Stomach (tissue), 9 donors: Measurements from ENCODE around the gene NR6A1. TPM values are rescaled to one million over a fixed set of nuclear protein-coding genes. Genes with fewer than 3 reads are reported as not detected.

ENCODE experiments used
- DNase-seq, 2 donors: peaks; one replicate each; pipeline versions ENCODE4 v3.0.0 to v3.0.0-alpha.2; 2013 to 2019
- H3K27ac ChIP-seq, 5 donors: fragments of 200-600 bp in 4 of 5; sonication (generic) in 4 of 5; one replicate each; pipeline ENCODE4 v1.5.1; 2013 to 2019; ENCODE audit warnings: mild to moderate bottlenecking in 1 of 5, moderate library complexity in 1 of 5
- H3K27me3 ChIP-seq, 3 donors: fragments of 200-600 bp; sonication (generic); one replicate each; pipeline ENCODE4 v1.5.1; 2017 to 2019; ENCODE audit warnings: mixed run types in 1 of 3
- H3K36me3 ChIP-seq, 4 donors: fragments of 200-600 bp; sonication (generic); 1 replicate in 3 of 4; 2 replicates in 1 of 4; pipeline ENCODE4 v1.5.1; 2016 to 2019
- H3K4me1 ChIP-seq, 4 donors: fragments of 200-600 bp; sonication (generic); one replicate each; pipeline ENCODE4 v1.5.1; 2016 to 2019
- H3K4me3 ChIP-seq, 4 donors: fragments of 200-600 bp; sonication (generic) in 3 of 4; one replicate each; pipeline ENCODE4 v1.5.1; 2016 to 2019; ENCODE audit warnings: mild to moderate bottlenecking in 1 of 4
- H3K9me3 ChIP-seq, 4 donors: fragments of 200-600 bp; sonication (generic); one replicate each; pipeline ENCODE4 v1.5.1; 2016 to 2019
- CTCF ChIP-seq, 7 experiments: fragments of 450-650 bp in 4 of 7; fragments of 200-600 bp in 3 of 7; sonication (generic) in 3 of 7; IDR thresholded peaks; one replicate each; pipeline ENCODE4 v1.5.1; 2016 to 2019; ENCODE audit warnings: antibody characterized with exemption in 7 of 7, control low read depth in 2 of 7, mild to moderate bottlenecking in 1 of 7
- EP300 ChIP-seq: sonication (generic); formaldehyde crosslinking; IDR thresholded peaks from one replicate; pipeline ENCODE4 v1.6.1; 2017; ENCODE audit warnings: antibody characterized with exemption
- POLR2A ChIP-seq, 4 donors: fragments of 450-650 bp; IDR thresholded peaks; one replicate each; pipeline ENCODE4 v1.6.1; 2016; ENCODE audit warnings: antibody characterized with exemption in 4 of 4, control low read depth in 2 of 4, mild to moderate bottlenecking in 1 of 4, moderate library complexity in 1 of 4
- POLR2AphosphoS5 ChIP-seq, 3 donors: sonication (generic); formaldehyde crosslinking; IDR thresholded peaks; one replicate each; pipeline ENCODE4 v1.6.1; 2016; ENCODE audit warnings: antibody characterized with exemption in 3 of 3
- WGBS, 5 donors: extraction: QIAGEN DNeasy Blood & Tissue Kit in 3 of 5; methylation state at CpG; one replicate each; pipeline versions ENCODE4 v1.1.5 to v1.1.7; 2013 to 2018; 5-methylcytosine and 5-hydroxymethylcytosine counted together
- intact Hi-C: fragments of 100-400 bp; cut with DNase I; formaldehyde crosslinking; loops from one replicate; pipeline ENCODE4 v1.15.1; 2023; ENCODE audit warnings: low total_unique reads
- polyA plus RNA-seq, 3 donors: library from polyadenylated mRNA; stranded (reverse); fragments of 200-250 nt; gene quantifications; one replicate each; pipeline ENCODE4 v1.2.3, GENCODE V29; 2013
- total RNA-seq, 5 donors: library from RNA; depleted of rRNA; stranded (reverse); fragments of >200 nt; gene quantifications; one replicate each; pipeline versions ENCODE4 v1.1.0 to v1.2.3, GENCODE V29; 2014 to 2016
- donor health status: healthy with polysubstance abuse.
- donor health status: Bipolar disorder and iron deficiency.
- donor health status: healthy.

Gene NR6A1
- total and polyA plus RNA-seq, 8 donors: 0.15 to 3.2 (median 1.5) TPM; not detected in 1

GRCh38 chr9:124662561-124662960 is 108.5 kb downstream of the NR6A1 start:
- Histone ChIP-seq H3K4me1 (peaks cover 6 to 32% (median 19%) of the 10 kb centered on the region in 4 donors), H3K27ac (no peak overlapping the region), H3K27me3 (no peaks in the 10 kb centered on the region), H3K9me3 (no peaks in the 10 kb centered on the region), H3K4me3 (no peak overlapping the region), H3K36me3 (no peaks in the 10 kb centered on the region)
- TF ChIP-seq CTCF (IDR thresholded peaks at IDR 0.05) (no peak), POLR2A (IDR thresholded peaks at IDR 0.05) (no peak), EP300 (no peak), POLR2AphosphoS5 (IDR thresholded peaks at IDR 0.05) (no peak)
- no peak for DNase-seq
- WGBS, 5 donors: 41 to 56% (median 48%) methylated on average over 2 of the region's 2 CpGs
- intact Hi-C loops: no loop called here

- H3K27me3 ChIP-seq: no peaks in the 10 kb centered on the region
- intact Hi-C loops: no loop called here
- DNase-seq: no peak
- no peak for TF ChIP-seq POLR2AphosphoS5 (IDR thresholded peaks at IDR 0.05)
- no peak for TF ChIP-seq POLR2A (IDR thresholded peaks at IDR 0.05)
- TF ChIP-seq EP300: no peak
- no peak for TF ChIP-seq CTCF (IDR thresholded peaks at IDR 0.05)
- no peak overlapping the region for H3K4me3 ChIP-seq
- peaks cover 6 to 32% (median 19%) of the 10 kb centered on the region in 4 donors for H3K4me1 ChIP-seq
- no peaks in the 10 kb centered on the region for H3K9me3 ChIP-seq
- H3K27ac ChIP-seq: no peak overlapping the region
- H3K36me3 ChIP-seq: no peaks in the 10 kb centered on the region
- WGBS, 5 donors: 43 to 61% (median 56%) methylated on average over 4 of the region's 4 CpGs
Observed at GRCh38 chr9:124661271-124661670, 109.8 kb downstream of the NR6A1 start.

- H3K27me3 ChIP-seq: no peaks in the 10 kb centered on the region
- no peak for TF ChIP-seq POLR2A (IDR thresholded peaks at IDR 0.05)
- no peak for TF ChIP-seq POLR2AphosphoS5 (IDR thresholded peaks at IDR 0.05)
- TF ChIP-seq EP300: no peak
- TF ChIP-seq CTCF (IDR thresholded peaks at IDR 0.05): no peak
- no peaks in the 10 kb centered on the region for H3K36me3 ChIP-seq
- intact Hi-C loops: no loop called here
- H3K4me1 ChIP-seq: peaks cover 6 to 32% (median 19%) of the 10 kb centered on the region in 4 donors
- WGBS, 5 donors: 6 to 10% (median 8%) methylated on average over 11 of the region's 11 CpGs
- peak overlapping the region; percentile 50 to 56 (median 52) for H3K4me3 ChIP-seq
- peak in 1 of 2 donors; percentile 81 for DNase-seq
- H3K27ac ChIP-seq: peak overlapping the region in 2 of 5 donors; percentile 74 to 82
- no peaks in the 10 kb centered on the region for H3K9me3 ChIP-seq
Observed at GRCh38 chr9:124660341-124660801, 110.7 kb downstream of the NR6A1 start.

GRCh38 chr9:124659099-124659659 is 111.9 kb downstream of the NR6A1 start:
- Histone ChIP-seq H3K9me3 (no peaks in the 10 kb centered on the region), H3K36me3 (no peaks in the 10 kb centered on the region), H3K4me3 (peak overlapping the region; percentile 50 to 56 (median 52)), H3K27me3 (no peaks in the 10 kb centered on the region), H3K27ac (peak overlapping the region; percentile 51 to 82 (median 74)), H3K4me1 (peaks cover 6 to 32% (median 19%) of the 10 kb centered on the region in 4 donors)
- peak; percentile 53 to 91 for DNase-seq
- TF ChIP-seq CTCF (IDR thresholded peaks at IDR 0.05) (no peak), POLR2A (IDR thresholded peaks at IDR 0.05) (no peak), POLR2AphosphoS5 (IDR thresholded peaks at IDR 0.05) (peak in 1 of 3 donors; percentile 25), EP300 (no peak)
- intact Hi-C loops: no loop called here
- 1 to 2% (median 1%) methylated on average over 15 of the region's 15 CpGs for WGBS, 5 donors
